ENCODE data around the gene ELP4. TPM values are rescaled to one million over a fixed set of nuclear protein-coding genes. Genes with fewer than 3 reads are reported as not detected.

The ELP4 gene
- polyA plus RNA-seq, 2 of the 4 experiments (the other 2 are of a cell fraction) = 16.9 to 26.0 TPM

GRCh38 chr11:31803813-31804311 lies 294.3 kb downstream of the ELP4 start:
- DNase-seq (ENCODE audit: low read depth in 1 of 2, low spot score in 1 of 2) (no peak), FAIRE-seq (no peak), ATAC-seq (no peak)
- no peaks in the 10 kb centered on the region for H3K4me1 ChIP-seq
- no peaks in the 10 kb centered on the region for H3K9me3 ChIP-seq
- no peak overlapping the region for H3K27ac ChIP-seq
- 85% methylated on average over 13 of the region's 13 CpGs for WGBS (ENCODE audit: missing lambda C conversion rate)
- POLR2A ChIA-PET = no interaction called here
- no peak overlapping the region for H3K4me3 ChIP-seq
- no peak for TF ChIP-seq HMGXB4 (CRISPR knock-in tag; IDR thresholded peaks at IDR 0.05; ENCODE audit: borderline replicate concordance)
- no peak for TF ChIP-seq REST (IDR thresholded peaks at IDR 0.05)
- TF ChIP-seq KDM5A (IDR thresholded peaks at IDR 0.05) = no peak
- no peak for TF ChIP-seq ZSCAN20 (CRISPR knock-in tag; IDR thresholded peaks at IDR 0.05)
- TF ChIP-seq RCOR1 (IDR thresholded peaks at IDR 0.05; ENCODE audit: low read depth, low read length) = no peak
- no peak for TF ChIP-seq CHD4 (IDR thresholded peaks at IDR 0.05; ENCODE audit: borderline replicate concordance)
- no peak for TF ChIP-seq HOXA7 (CRISPR knock-in tag; IDR thresholded peaks at IDR 0.05)
- TF ChIP-seq SREBF2 (IDR thresholded peaks at IDR 0.05) = no peak
- no peak for TF ChIP-seq CEBPB (IDR thresholded peaks at IDR 0.05)
- TF ChIP-seq NFE2L2 (conservative IDR thresholded peaks at IDR 0.05; ENCODE audit: low read length) = no peak
- TF ChIP-seq CBX8 (IDR thresholded peaks at IDR 0.05) = no peak
- TF ChIP-seq HES2 (IDR thresholded peaks at IDR 0.05) = no peak
- no peak for TF ChIP-seq EHF (CRISPR knock-in tag; IDR thresholded peaks at IDR 0.05)
- no peak overlapping the region for H3K4me2 ChIP-seq
- CTCF ChIA-PET = interaction anchor here (1.0 kb wide), 1 partner anchor 67 kb away, joined by 3 read pairs; no protein-coding TSS in a partner anchor

- Histone ChIP-seq H3K9me3 (no peaks in the 10 kb centered on the region), H3K4me1 (no peaks in the 10 kb centered on the region), H3K4me2 (no peak overlapping the region), H3K27ac (no peak overlapping the region), H3K4me3 (no peak overlapping the region)
- ChIA-PET POLR2A (no interaction called here), CTCF (interaction anchor here (1.0 kb wide), 1 partner anchor 66 kb away, joined by 3 read pairs; no protein-coding TSS in a partner anchor)
- 87% methylated on average over 41 of the region's 41 CpGs for WGBS (ENCODE audit: missing lambda C conversion rate)
- ATAC-seq = no peak
- TF ChIP-seq CHD2 (IDR thresholded peaks at IDR 0.05; ENCODE audit: low read length, partially characterized antibody) = no peak
- no peak for TF ChIP-seq CEBPB (IDR thresholded peaks at IDR 0.05)
- TF ChIP-seq RCOR1 (IDR thresholded peaks at IDR 0.05; ENCODE audit: low read depth, low read length) = no peak
- TF ChIP-seq KDM5A (IDR thresholded peaks at IDR 0.05) = no peak
- no peak for FAIRE-seq
- no peak for DNase-seq (ENCODE audit: low read depth in 1 of 2, low spot score in 1 of 2)
Measured at GRCh38 chr11:31804312-31805036, 294.9 kb downstream of the ELP4 start.

- TF ChIP-seq BCL3 (IDR thresholded peaks at IDR 0.05) (no peak), MAZ (IDR thresholded peaks at IDR 0.05; ENCODE audit: borderline replicate concordance, low read depth, low read length) (no peak), RNF2 (IDR thresholded peaks at IDR 0.05; ENCODE audit: borderline replicate concordance, low read depth) (no peak), RCOR1 (IDR thresholded peaks at IDR 0.05; ENCODE audit: low read depth, low read length) (no peak), CBX2 (IDR thresholded peaks at IDR 0.05; ENCODE audit: borderline replicate concordance, low read depth) (no peak), TFCP2L1 (CRISPR knock-in tag; IDR thresholded peaks at IDR 0.05) (no peak)
- ChIA-PET CTCF (no interaction called here), POLR2A (no interaction called here)
- H3K27ac ChIP-seq = no peak overlapping the region
- H3K4me3 ChIP-seq = no peak overlapping the region
- no peaks in the 10 kb centered on the region for H3K9me3 ChIP-seq
- H3K4me2 ChIP-seq = no peak overlapping the region
- ATAC-seq (no peak), DNase-seq (ENCODE audit: low read depth in 1 of 2, low spot score in 1 of 2) (no peak), FAIRE-seq (no peak)
- WGBS (ENCODE audit: missing lambda C conversion rate) = 88% methylated on average over 34 of the region's 51 CpGs
- no peaks in the 10 kb centered on the region for H3K4me1 ChIP-seq
Measured at GRCh38 chr11:31805037-31805628, 295.6 kb downstream of the ELP4 start.

All from A549 (cell line).